Lower lobe of right lung (tissue), 2 donors: Measurements from ENCODE around the gene ATF3. TPM values are rescaled to one million over a fixed set of nuclear protein-coding genes. Genes with fewer than 3 reads are reported as not detected.

Experiments
- ATAC-seq, 2 donors: fragments of 200-7000 bp; cut with Tn5 transposase; one replicate each; pipeline ENCODE4 v1.9.1; 2020 to 2022; ENCODE audit warnings: mild to moderate bottlenecking in 2 of 2, moderate library complexity in 2 of 2
- DNase-seq: peaks from one replicate; pipeline ENCODE4 v3.0.0-alpha.2; 2020
- H3K27ac ChIP-seq: fragments of 200-600 bp; one replicate; pipeline ENCODE4 v1.8.0; 2022
- H3K27me3 ChIP-seq: fragments of 200-600 bp; one replicate; pipeline ENCODE4 v1.8.0; 2022; ENCODE audit warnings: low read depth
- H3K36me3 ChIP-seq: fragments of 200-600 bp; one replicate; pipeline ENCODE4 v1.8.0; 2022; ENCODE audit warnings: mild to moderate bottlenecking
- H3K4me1 ChIP-seq: fragments of 200-600 bp; one replicate; pipeline ENCODE4 v1.8.0; 2022
- H3K4me3 ChIP-seq: fragments of 200-600 bp; one replicate; pipeline ENCODE4 v1.8.0; 2022; ENCODE audit warnings: mild to moderate bottlenecking
- H3K9me3 ChIP-seq: fragments of 200-600 bp; one replicate; pipeline ENCODE4 v1.8.0; 2022
- CTCF ChIP-seq: fragments of 200-600 bp; IDR thresholded peaks from one replicate; pipeline ENCODE4 v1.8.0; 2022; ENCODE audit warnings: antibody characterized with exemption, mild to moderate bottlenecking
- intact Hi-C: fragments of 100-400 bp; cut with DNase I; formaldehyde crosslinking; loops from one replicate; pipeline ENCODE4 v1.11.0; 2022
- total RNA-seq: library from RNA; stranded (reverse); fragmentation: NEBNext Ultra II Directional; extraction: Animal tissue kit (Norgen Biotek cat#: 25700); gene quantifications from one replicate; pipeline ENCODE4 v1.2.1, GENCODE V29; 2021
- donor health status: DM: no; HTN: yes; CAD: no; lungs with severe emphysema.

The ATF3 gene
- total RNA-seq, 1 donor from 2014 or later = 25.8 TPM

- intact Hi-C loops = no loop called here
- no peaks in the 10 kb centered on the region for H3K9me3 ChIP-seq
- H3K4me3 ChIP-seq = peak overlapping the region; percentile 68
- peak; percentile 99 for TF ChIP-seq CTCF
- no peaks in the 10 kb centered on the region for H3K27me3 ChIP-seq
- peak overlapping the region; percentile 85 for H3K27ac ChIP-seq
- DNase-seq (peak; percentile 90), ATAC-seq (peak; percentile 95 to 96)
- no peaks in the 10 kb centered on the region for H3K36me3 ChIP-seq
- H3K4me1 ChIP-seq = peaks cover 50% of the 10 kb centered on the region
Measured at GRCh38 chr1:212665241-212666115, 56.9 kb downstream of the ATF3 start.

- no peak for DNase-seq
- H3K36me3 ChIP-seq = no peaks in the 10 kb centered on the region
- TF ChIP-seq CTCF = no peak
- intact Hi-C loops = no loop called here
- H3K27me3 ChIP-seq = no peaks in the 10 kb centered on the region
- ATAC-seq = no peak
- H3K4me1 ChIP-seq = peaks cover 58% of the 10 kb centered on the region
- no peaks in the 10 kb centered on the region for H3K9me3 ChIP-seq
- H3K27ac ChIP-seq = no peak overlapping the region
- no peak overlapping the region for H3K4me3 ChIP-seq
Measured at GRCh38 chr1:212666116-212666775, 57.7 kb downstream of the ATF3 start.

GRCh38 chr1:212667223-212668139 is 58.9 kb downstream of the ATF3 start:
- intact Hi-C loops = no loop called here
- Histone ChIP-seq H3K4me1 (peaks cover 58% of the 10 kb centered on the region), H3K27ac (peak overlapping the region; percentile 83), H3K27me3 (no peaks in the 10 kb centered on the region), H3K4me3 (no peak overlapping the region), H3K36me3 (no peaks in the 10 kb centered on the region), H3K9me3 (no peaks in the 10 kb centered on the region)
- ATAC-seq (peak; percentile 71 to 72), DNase-seq (no peak)
- TF ChIP-seq CTCF = no peak

- Histone ChIP-seq H3K4me1 (peaks cover 58% of the 10 kb centered on the region), H3K4me3 (no peak overlapping the region), H3K36me3 (no peaks in the 10 kb centered on the region), H3K9me3 (no peaks in the 10 kb centered on the region), H3K27ac (peak overlapping the region; percentile 83), H3K27me3 (no peaks in the 10 kb centered on the region)
- intact Hi-C loops = no loop called here
- no peak for TF ChIP-seq CTCF
- no peak for DNase-seq
- ATAC-seq = no peak
Measured at GRCh38 chr1:212668477-212668876, 59.9 kb downstream of the ATF3 start.

- Histone ChIP-seq H3K36me3 (no peaks in the 10 kb centered on the region), H3K4me3 (no peak overlapping the region), H3K9me3 (no peaks in the 10 kb centered on the region), H3K27me3 (no peaks in the 10 kb centered on the region), H3K27ac (no peak overlapping the region), H3K4me1 (peaks cover 58% of the 10 kb centered on the region)
- intact Hi-C loops = no loop called here
- TF ChIP-seq CTCF = peak; percentile 37
- ATAC-seq (peak in 1 of 2 donors; percentile 3), DNase-seq (no peak)
Measured at GRCh38 chr1:212669102-212669501, 60.5 kb downstream of the ATF3 start.
